ENCODE measurements around the gene REST. TPM values are rescaled to one million over a fixed set of nuclear protein-coding genes. Genes with fewer than 3 reads are reported as not detected.

REST gene
- total and polyA plus RNA-seq, 9 of the 15 experiments (the other 6 are each of a cell fraction or from before 2014, with no cell fraction given) = 2.9 to 24.0 (median 19.2) TPM

DNA sequence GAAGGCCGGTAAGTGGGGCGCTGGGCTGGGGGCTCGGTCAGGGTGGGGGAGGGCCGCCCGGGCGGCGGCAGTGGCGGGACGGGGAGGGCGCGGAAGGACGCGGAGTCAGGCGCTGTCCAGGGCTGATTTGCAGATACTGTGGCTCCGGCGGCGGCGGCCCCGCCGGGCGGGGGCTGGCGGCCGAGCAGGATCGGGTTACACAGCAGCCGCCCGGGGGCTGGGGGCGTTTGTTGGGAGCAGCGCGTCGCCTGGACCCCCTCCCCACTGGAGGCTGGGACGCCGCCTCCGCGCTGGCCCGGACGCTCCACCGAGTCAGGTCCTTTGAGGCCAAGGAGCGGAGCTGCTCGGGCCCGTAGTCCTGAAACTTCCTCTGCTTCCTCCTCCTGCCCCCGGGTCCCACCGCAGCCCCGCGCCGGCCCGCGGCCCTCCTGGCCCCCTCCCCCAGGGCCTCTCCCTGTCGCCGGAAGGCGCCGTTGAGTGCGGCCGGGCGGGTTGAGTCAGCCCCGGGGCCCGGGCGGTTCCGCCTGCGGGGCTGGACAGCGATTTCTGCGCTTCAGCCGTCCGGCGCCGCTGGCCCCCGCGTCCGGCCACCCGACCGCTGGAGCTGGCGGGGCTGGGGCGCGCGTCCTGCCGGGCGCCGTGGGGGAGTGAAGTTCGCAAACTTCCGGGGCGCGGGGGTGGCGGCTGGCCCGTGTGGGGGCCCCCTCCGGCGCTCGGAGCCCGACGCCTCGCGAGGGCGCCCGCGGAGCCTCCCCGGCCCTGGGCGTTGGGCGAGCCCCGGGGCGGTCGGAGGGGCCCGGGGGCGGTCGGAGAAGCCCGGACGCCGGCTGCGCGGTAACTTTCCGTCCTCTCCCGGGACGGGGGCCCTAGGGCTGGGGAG is 746 bp downstream of the REST start (continued):
- TF ChIP-seq SMARCA4 (IDR thresholded peaks at IDR 0.05) = no peak
- TF ChIP-seq HDAC2 (IDR thresholded peaks at IDR 0.05) = no peak
- no peak for TF ChIP-seq SUPT5H (IDR thresholded peaks at IDR 0.05)
- TF ChIP-seq NR4A1 (CRISPR knock-in tag; IDR thresholded peaks at IDR 0.05) = 0 out of 2 replicates have a peak, but pooled peaks have one; percentile 16
- no peak for TF ChIP-seq NR4A1 (tag; IDR thresholded peaks at IDR 0.05)
- no peak for TF ChIP-seq PTBP1 (IDR thresholded peaks at IDR 0.05; ENCODE audit: low read depth, low read length)
- no peak for TF ChIP-seq MCM2 (IDR thresholded peaks at IDR 0.05; ENCODE audit: low read depth)
- no peak for TF ChIP-seq STAT5B (CRISPR knock-in tag; IDR thresholded peaks at IDR 0.05)
- TF ChIP-seq, protein P1, sequence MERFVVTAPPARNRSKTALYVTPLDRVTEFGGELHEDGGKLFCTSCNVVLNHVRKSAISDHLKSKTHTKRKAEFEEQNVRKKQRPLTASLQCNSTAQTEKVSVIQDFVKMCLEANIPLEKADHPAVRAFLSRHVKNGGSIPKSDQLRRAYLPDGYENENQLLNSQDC (CRISPR knock-in tag; IDR thresholded peaks at IDR 0.05) = no peak
- no peak for TF ChIP-seq JUND (IDR thresholded peaks at IDR 0.05; ENCODE audit: borderline replicate concordance, low read depth, low read length)
- TF ChIP-seq JUND (tag; IDR thresholded peaks at IDR 0.05; ENCODE audit: borderline replicate concordance, low read depth, low read length) = no peak
- TF ChIP-seq SMARCC2 (IDR thresholded peaks at IDR 0.05; ENCODE audit: low read depth) = no peak
- no peak for TF ChIP-seq KDM2B (CRISPR knock-in tag; IDR thresholded peaks at IDR 0.05)
- no peak for TF ChIP-seq PYGO2 (tag; IDR thresholded peaks at IDR 0.05)
- TF ChIP-seq ZC3H4 (CRISPR knock-in tag; IDR thresholded peaks at IDR 0.05; ENCODE audit: borderline replicate concordance) = no peak
- TF ChIP-seq, protein P2, sequence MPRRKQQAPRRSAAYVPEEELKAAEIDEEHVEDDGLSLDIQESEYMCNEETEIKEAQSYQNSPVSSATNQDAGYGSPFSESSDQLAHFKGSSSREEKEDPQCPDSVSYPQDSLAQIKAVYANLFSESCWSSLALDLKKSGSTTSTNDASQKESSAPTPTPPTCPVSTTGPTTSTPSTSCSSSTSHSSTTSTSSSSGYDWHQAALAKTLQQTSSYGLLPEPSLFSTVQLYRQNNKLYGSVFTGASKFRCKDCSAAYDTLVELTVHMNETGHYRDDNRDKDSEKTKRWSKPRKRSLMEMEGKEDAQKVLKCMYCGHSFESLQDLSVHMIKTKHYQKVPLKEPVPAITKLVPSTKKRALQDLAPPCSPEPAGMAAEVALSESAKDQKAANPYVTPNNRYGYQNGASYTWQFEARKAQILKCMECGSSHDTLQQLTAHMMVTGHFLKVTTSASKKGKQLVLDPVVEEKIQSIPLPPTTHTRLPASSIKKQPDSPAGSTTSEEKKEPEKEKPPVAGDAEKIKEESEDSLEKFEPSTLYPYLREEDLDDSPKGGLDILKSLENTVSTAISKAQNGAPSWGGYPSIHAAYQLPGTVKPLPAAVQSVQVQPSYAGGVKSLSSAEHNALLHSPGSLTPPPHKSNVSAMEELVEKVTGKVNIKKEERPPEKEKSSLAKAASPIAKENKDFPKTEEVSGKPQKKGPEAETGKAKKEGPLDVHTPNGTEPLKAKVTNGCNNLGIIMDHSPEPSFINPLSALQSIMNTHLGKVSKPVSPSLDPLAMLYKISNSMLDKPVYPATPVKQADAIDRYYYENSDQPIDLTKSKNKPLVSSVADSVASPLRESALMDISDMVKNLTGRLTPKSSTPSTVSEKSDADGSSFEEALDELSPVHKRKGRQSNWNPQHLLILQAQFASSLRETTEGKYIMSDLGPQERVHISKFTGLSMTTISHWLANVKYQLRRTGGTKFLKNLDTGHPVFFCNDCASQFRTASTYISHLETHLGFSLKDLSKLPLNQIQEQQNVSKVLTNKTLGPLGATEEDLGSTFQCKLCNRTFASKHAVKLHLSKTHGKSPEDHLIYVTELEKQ (CRISPR knock-in tag; IDR thresholded peaks at IDR 0.05) = no peak
- TF ChIP-seq, protein P3, sequence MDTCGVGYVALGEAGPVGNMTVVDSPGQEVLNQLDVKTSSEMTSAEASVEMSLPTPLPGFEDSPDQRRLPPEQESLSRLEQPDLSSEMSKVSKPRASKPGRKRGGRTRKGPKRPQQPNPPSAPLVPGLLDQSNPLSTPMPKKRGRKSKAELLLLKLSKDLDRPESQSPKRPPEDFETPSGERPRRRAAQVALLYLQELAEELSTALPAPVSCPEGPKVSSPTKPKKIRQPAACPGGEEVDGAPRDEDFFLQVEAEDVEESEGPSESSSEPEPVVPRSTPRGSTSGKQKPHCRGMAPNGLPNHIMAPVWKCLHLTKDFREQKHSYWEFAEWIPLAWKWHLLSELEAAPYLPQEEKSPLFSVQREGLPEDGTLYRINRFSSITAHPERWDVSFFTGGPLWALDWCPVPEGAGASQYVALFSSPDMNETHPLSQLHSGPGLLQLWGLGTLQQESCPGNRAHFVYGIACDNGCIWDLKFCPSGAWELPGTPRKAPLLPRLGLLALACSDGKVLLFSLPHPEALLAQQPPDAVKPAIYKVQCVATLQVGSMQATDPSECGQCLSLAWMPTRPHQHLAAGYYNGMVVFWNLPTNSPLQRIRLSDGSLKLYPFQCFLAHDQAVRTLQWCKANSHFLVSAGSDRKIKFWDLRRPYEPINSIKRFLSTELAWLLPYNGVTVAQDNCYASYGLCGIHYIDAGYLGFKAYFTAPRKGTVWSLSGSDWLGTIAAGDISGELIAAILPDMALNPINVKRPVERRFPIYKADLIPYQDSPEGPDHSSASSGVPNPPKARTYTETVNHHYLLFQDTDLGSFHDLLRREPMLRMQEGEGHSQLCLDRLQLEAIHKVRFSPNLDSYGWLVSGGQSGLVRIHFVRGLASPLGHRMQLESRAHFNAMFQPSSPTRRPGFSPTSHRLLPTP (IDR thresholded peaks at IDR 0.05; ENCODE audit: borderline replicate concordance, extremely low read depth, insufficient read length) = no peak
- no peak for TF ChIP-seq ZNF217 (CRISPR knock-in tag; IDR thresholded peaks at IDR 0.05)
- TF ChIP-seq CBX5 (IDR thresholded peaks at IDR 0.05; ENCODE audit: borderline replicate concordance, low read depth) = no peak
- peak; percentile 70; the same call in 1 of the 2 replicates for TF ChIP-seq GATA2 (CRISPR knock-in tag; IDR thresholded peaks at IDR 0.05)
- TF ChIP-seq FOS (IDR thresholded peaks at IDR 0.05; ENCODE audit: extremely low read depth, insufficient read length) = no peak

Measured in K562 (cell line).